NCI-H446 treated with DMSO at 0.1 percent for 48 hours (cell line): ENCODE measurements around the gene SPACA4.
A peak's percentile ranks its signal among the peaks of the same experiment; 100 is the strongest.
"Not testable (repeated sequence)": the region's sequence is repeated elsewhere in the genome, so short reads cannot be mapped to it uniquely, and the experiment has no call there.

Source experiments
- DNase-seq: peaks from one replicate; lab custom pipeline; 2025; lab: John Stamatoyannopoulos, UW

The SPACA4 gene

GRCh38 chr19:48618916-48619691 lies 12.6 kb downstream of the SPACA4 start, which contains the start of the genes RPL18 and SPHK2:
TSS of gene RPL18 (minus strand) at chr19:48619178. CDS start at chr19:48619143, 35 bp downstream.
TSS of gene SPHK2 (plus strand) at chr19:48619506. CDS start at chr19:48620515, 1,009 bp downstream.
- DNase-seq = peak; percentile 100

- no peak for DNase-seq
These were observed 13.4 kb downstream of the SPACA4 start for GRCh38 chr19:48619692-48620585.

- DNase-seq = no peak
These were observed 17.1 kb downstream of the SPACA4 start for GRCh38 chr19:48623556-48624066.

- DNase-seq = peak; percentile 98
These were observed 17.6 kb downstream of the SPACA4 start for GRCh38 chr19:48624067-48624594.

- no peak for DNase-seq
These were observed 18.5 kb downstream of the SPACA4 start for GRCh38 chr19:48624791-48625723.

GRCh38 chr19:48625891-48626327 lies 19.4 kb downstream of the SPACA4 start:
- no peak for DNase-seq

- DNase-seq = no peak
These were observed 20.8 kb downstream of the SPACA4 start for GRCh38 chr19:48627201-48627864.

GRCh38 chr19:48627865-48628314 lies 21.3 kb downstream of the SPACA4 start:
- DNase-seq = no peak

GRCh38 chr19:48628486-48629296 lies 22.1 kb downstream of the SPACA4 start:
- DNase-seq = no peak

- DNase-seq = no peak
These were observed 22.7 kb downstream of the SPACA4 start for GRCh38 chr19:48629297-48629598.

- DNase-seq = no peak
These were observed 23.2 kb downstream of the SPACA4 start for GRCh38 chr19:48629599-48630295.

- DNase-seq = no peak
These were observed 23.9 kb downstream of the SPACA4 start for GRCh38 chr19:48630296-48631063.

GRCh38 chr19:48631225-48631624 lies 24.7 kb downstream of the SPACA4 start:
- no peak for DNase-seq

GRCh38 chr19:48632286-48632685 lies 25.7 kb downstream of the SPACA4 start:
- DNase-seq = not testable (repeated sequence)

- no peak for DNase-seq
These were observed 26.2 kb downstream of the SPACA4 start for GRCh38 chr19:48632692-48633147.

GRCh38 chr19:48633148-48634035 lies 26.9 kb downstream of the SPACA4 start:
- DNase-seq = no peak

- no peak for DNase-seq
These were observed 27.4 kb downstream of the SPACA4 start for GRCh38 chr19:48634036-48634342.
